HCT116 (cell line): ENCODE results near the gene ELOB. TPM values are rescaled to one million over a fixed set of nuclear protein-coding genes. Genes with fewer than 3 reads are reported as not detected.

Experiments used
- ATAC-seq: fragments of 200-7000 bp; cut with Tn5 transposase; 2 replicates; pipeline ENCODE4 v1.9.1; 2020; ENCODE audit warnings: mild to moderate bottlenecking, moderate library complexity
- BruUV-seq: library from RNA; stranded (reverse); fragments of 400-500 nt; replicated peaks from 2 replicates; lab custom pipeline; 2021; lab: Mats Ljungman, UMichigan
- CTCF ChIA-PET: fragments of 300-600 bp; sonication (Branson Sonifier 250); formaldehyde crosslinking; loops from one replicate; lab custom pipeline; 2021; ENCODE audit warnings: antibody characterized with exemption; lab: Charles Lee
- POLR2A ChIA-PET: fragments of 300-600, 350-600 bp; sonication (Branson Sonifier 250); formaldehyde crosslinking; loops from one replicate; lab custom pipeline; 2021; ENCODE audit warnings: antibody characterized with exemption; lab: Charles Lee
- RAD21 ChIA-PET, 2 experiments: fragments of 300-600 bp; sonication (Branson Sonifier 250); formaldehyde crosslinking; loops; one replicate each; lab custom pipeline; 2023; ENCODE audit warnings: low total read pairs in 2 of 2; ENCODE audit not compliant: uncharacterized antibody in 2 of 2, unreplicated experiment in 2 of 2, low non-redundant PET in 1 of 2; lab: Charles Lee
- DNase-seq: peaks from one replicate; pipeline ENCODE4 v3.0.0-alpha.2; 2010; ENCODE audit warnings: low read depth, low spot score
- H2AFZ ChIP-seq: fragments of 200-600 bp; shearing (Covaris generic), sonication (generic); 2 replicates; pipeline ENCODE4 v1.6.1; 2017; ENCODE audit warnings: low read depth, mixed run types, mixed read lengths, antibody characterized with exemption, low read length; ENCODE audit not compliant: poor library complexity, severe bottlenecking
- H3K27ac ChIP-seq: 2 replicates; pipeline ENCODE4 v1.5.1; 2012; ENCODE audit warnings: low read depth, low read length
- H3K27me3 ChIP-seq: fragments of 200-600 bp; sonication (generic); 2 replicates; pipeline ENCODE4 v1.6.1; 2016; ENCODE audit warnings: mixed run types, low read length, mixed read lengths; ENCODE audit not compliant: insufficient read depth
- H3K36me3 ChIP-seq, 2 experiments: fragments of 200-500 bp in 1 of 2; fragments of 200-600 bp in 1 of 2; sonication (Bioruptor generic) in 1 of 2; sonication (generic) in 1 of 2; 2 replicates each; pipeline versions ENCODE4 v1.5.1 to v1.6.1; 2014 to 2016; ENCODE audit warnings: low read length in 2 of 2, inconsistent platforms in 1 of 2, mixed read lengths in 1 of 2, mixed run types in 1 of 2; ENCODE audit not compliant: insufficient read depth in 2 of 2, control insufficient read depth in 1 of 2
- H3K4me1 ChIP-seq, 2 experiments: fragments of 200-600 bp in 1 of 2; sonication (generic) in 1 of 2; 2 replicates each; pipeline versions ENCODE4 v1.5.1 to v1.6.1; 2012 to 2017; ENCODE audit warnings: low read length in 2 of 2, inconsistent platforms in 1 of 2, mild to moderate bottlenecking in 1 of 2, mixed read lengths in 1 of 2, mixed run types in 1 of 2, moderate library complexity in 1 of 2; ENCODE audit not compliant: insufficient read depth in 2 of 2, control insufficient read depth in 1 of 2
- H3K4me2 ChIP-seq: fragments of 200-600 bp; sonication (generic); 2 replicates; pipeline ENCODE4 v1.6.1; 2017; ENCODE audit warnings: mixed run types, low read length, mixed read lengths
- H3K4me3 ChIP-seq, 2 experiments: fragments of 200-600 bp in 1 of 2; sonication (generic) in 1 of 2; replicated peaks in 1 of 2; 2 replicates each; pipeline ENCODE4 v1.5.1; 2011 to 2016; ENCODE audit warnings: low read length in 2 of 2, control low read depth in 1 of 2, low read depth in 1 of 2, mild to moderate bottlenecking in 1 of 2, mixed read lengths in 1 of 2, mixed run types in 1 of 2
- H3K79me2 ChIP-seq: fragments of 200-600 bp; sonication (generic); 2 replicates; pipeline ENCODE4 v1.6.1; 2017; ENCODE audit warnings: mild to moderate bottlenecking, mixed run types, low read length, moderate library complexity, mixed read lengths; ENCODE audit not compliant: insufficient read depth
- H3K9ac ChIP-seq: fragments of 200-600 bp; sonication (generic); 2 replicates; pipeline ENCODE4 v1.6.1; 2016; ENCODE audit warnings: low read length, mixed read lengths
- H3K9me2 ChIP-seq: fragments of 200-600 bp; sonication (generic), shearing (Covaris generic); 2 replicates; pipeline ENCODE4 v1.6.1; 2017; ENCODE audit warnings: mixed run types, mild to moderate bottlenecking, moderate library complexity; ENCODE audit not compliant: insufficient read depth
- H3K9me3 ChIP-seq, 2 experiments: fragments of 200-500 bp in 1 of 2; fragments of 200-600 bp in 1 of 2; sonication (Bioruptor generic) in 1 of 2; sonication (generic) in 1 of 2; 2 replicates each; pipeline ENCODE4 v1.6.1; 2014 to 2017; ENCODE audit warnings: low read length in 2 of 2, mixed read lengths in 2 of 2, inconsistent platforms in 1 of 2, low read depth in 1 of 2, mild to moderate bottlenecking in 1 of 2, mixed run types in 1 of 2, moderate library complexity in 1 of 2; ENCODE audit not compliant: control insufficient read depth in 1 of 2, insufficient read depth in 1 of 2
- H4K20me1 ChIP-seq: fragments of 200-600 bp; sonication (generic), shearing (Covaris generic); 2 replicates; pipeline ENCODE4 v1.6.1; 2017; ENCODE audit warnings: mixed run types, mild to moderate bottlenecking, moderate library complexity; ENCODE audit not compliant: insufficient read depth
- CBX3 ChIP-seq: IDR thresholded peaks from 2 replicates; pipeline ENCODE4 v1.6.1; 2012; ENCODE audit warnings: low read depth
- CEBPB ChIP-seq: IDR thresholded peaks from 2 replicates; pipeline ENCODE4 v1.6.1; 2012; ENCODE audit warnings: low read depth
- EGR1 ChIP-seq: IDR thresholded peaks from 2 replicates; pipeline ENCODE4 v1.6.1; 2012; ENCODE audit warnings: low read depth
- ELF1 ChIP-seq: IDR thresholded peaks from 2 replicates; pipeline ENCODE4 v1.6.1; 2012; ENCODE audit warnings: low read depth, borderline replicate concordance
- EZH2phosphoT487 ChIP-seq: fragments of 200-600 bp; IDR thresholded peaks from 2 replicates; pipeline ENCODE4 v1.6.1; 2018; ENCODE audit warnings: antibody characterized with exemption, borderline replicate concordance
- FOSL1 ChIP-seq: IDR thresholded peaks from 2 replicates; pipeline ENCODE4 v1.6.1; 2012; ENCODE audit warnings: low read depth
- JUND ChIP-seq: IDR thresholded peaks from 2 replicates; pipeline ENCODE4 v1.6.1; 2012
- POLR2A ChIP-seq: IDR thresholded peaks from 2 replicates; pipeline ENCODE4 v1.7.0; 2011; ENCODE audit warnings: borderline replicate concordance; ENCODE audit not compliant: insufficient read depth, insufficient read length; ENCODE audit errors: extremely low read depth
- POLR2AphosphoS5 ChIP-seq: IDR thresholded peaks from 2 replicates; pipeline ENCODE4 v1.6.1; 2011; ENCODE audit warnings: mild to moderate bottlenecking, low read depth, low read length, moderate library complexity
- RAD21 ChIP-seq: IDR thresholded peaks from 2 replicates; pipeline ENCODE4 v1.6.1; 2012; ENCODE audit warnings: low read depth, mild to moderate bottlenecking
- REST ChIP-seq: IDR thresholded peaks from 2 replicates; pipeline ENCODE4 v1.6.1; 2012; ENCODE audit warnings: low read depth
- SIN3A ChIP-seq: IDR thresholded peaks from 2 replicates; pipeline ENCODE4 v1.6.1; 2012; ENCODE audit warnings: low read depth
- SRF ChIP-seq: IDR thresholded peaks from 2 replicates; pipeline ENCODE4 v1.6.1; 2012; ENCODE audit warnings: low read depth
- TCF7L2 ChIP-seq: IDR thresholded peaks from 2 replicates; pipeline ENCODE4 v1.7.0; 2011; ENCODE audit warnings: borderline replicate concordance, inconsistent platforms; ENCODE audit not compliant: insufficient read depth, insufficient read length; ENCODE audit errors: extremely low read depth
- ZFX ChIP-seq: fragments of 450-650 bp; IDR thresholded peaks from 2 replicates; pipeline ENCODE4 v1.6.1; 2017
- ZNF274 ChIP-seq: fragments of 200-500 bp; sonication (Bioruptor generic); IDR thresholded peaks from 2 replicates; pipeline ENCODE4 v1.6.1; 2014; ENCODE audit warnings: mild to moderate bottlenecking, low read depth, low read length, inconsistent platforms
- intact Hi-C: fragments of 100-400 bp; cut with micrococcal nuclease; formaldehyde crosslinking; loops from 2 replicates; pipeline ENCODE4 v1.10.0; 2022
- total RNA-seq: library from RNA; stranded (reverse); gene quantifications from one replicate; pipeline ENCODE4 v1.2.1, GENCODE V29; 2021; ENCODE audit not compliant: unreplicated experiment
- TF ChIP-seq, protein P1 (sequence below): IDR thresholded peaks from 2 replicates; pipeline ENCODE4 v1.6.1; 2012

Gene ELOB
- total RNA-seq, 1 experiment from 2014 or later = 239 TPM

DNA sequence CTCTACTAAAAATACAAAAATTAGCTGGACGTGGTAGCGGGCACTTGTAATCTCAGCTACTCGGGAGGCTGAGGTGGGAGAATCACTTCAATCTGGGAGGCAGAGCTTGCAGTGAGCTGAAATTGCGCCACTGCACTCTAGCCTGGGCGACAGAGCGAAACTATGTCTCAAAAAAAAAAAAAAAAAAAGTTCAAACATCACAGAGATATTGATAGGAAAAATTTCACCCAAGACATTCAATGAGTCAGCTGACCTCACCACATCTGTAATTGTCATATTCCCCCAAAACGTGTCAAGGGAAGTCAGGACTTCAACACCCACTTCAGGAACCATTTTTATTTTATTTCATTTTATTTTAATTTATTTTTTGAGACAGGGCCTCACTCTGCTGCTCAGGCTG, 49.0 kb downstream of the ELOB start (continued):
- TF ChIP-seq EZH2phosphoT487 = no peak
- TF ChIP-seq TCF7L2 = no peak
- no peak for TF ChIP-seq ELF1
- no peak for TF ChIP-seq RAD21
- TF ChIP-seq CBX3 = no peak
- no peak for TF ChIP-seq POLR2AphosphoS5
- TF ChIP-seq SRF = no peak

- no peak for TF ChIP-seq RAD21
- no peak for TF ChIP-seq CEBPB
- Histone ChIP-seq H3K9me3 (no peaks in the 10 kb centered on the region), H4K20me1 (no peaks in the 10 kb centered on the region), H2AFZ (no peak overlapping the region), H3K36me3 (no peaks in the 10 kb centered on the region), H3K79me2 (no peaks in the 10 kb centered on the region), H3K27me3 (no peaks in the 10 kb centered on the region), H3K9ac (no peak overlapping the region), H3K4me2 (no peak overlapping the region), H3K4me3 (no peak overlapping the region), H3K4me1 (peaks cover 17 to 19% of the 10 kb centered on the region in 2 experiments), H3K27ac (no peak overlapping the region), H3K9me2 (no peaks in the 10 kb centered on the region)
- DNase-seq (no peak), ATAC-seq (no peak)
- intact Hi-C loops = no loop called here
- no TSS peak for BruUV-seq
- ChIA-PET RAD21 (no interaction called here), CTCF (no interaction called here), POLR2A (no interaction called here)
Observed at GRCh38 chr16:2726923-2727322, 50.2 kb downstream of the ELOB start.

- H3K9me3 ChIP-seq = no peaks in the 10 kb centered on the region
- no peaks in the 10 kb centered on the region for H3K79me2 ChIP-seq
- CTCF ChIA-PET = no interaction called here
- POLR2A ChIA-PET = no interaction called here
- H4K20me1 ChIP-seq = no peaks in the 10 kb centered on the region
- no peak overlapping the region for H3K4me2 ChIP-seq
- DNase-seq (no peak), ATAC-seq (no peak)
- no peaks in the 10 kb centered on the region for H3K27me3 ChIP-seq
- H3K9ac ChIP-seq = no peak overlapping the region
- intact Hi-C loops = no loop called here
- H3K4me3 ChIP-seq = no peak overlapping the region
- H3K4me1 ChIP-seq = peaks cover 26 to 32% of the 10 kb centered on the region in 2 experiments
- no peaks in the 10 kb centered on the region for H3K36me3 ChIP-seq
- no peaks in the 10 kb centered on the region for H3K9me2 ChIP-seq
- RAD21 ChIA-PET = no interaction called here
- H3K27ac ChIP-seq = no peak overlapping the region
- H2AFZ ChIP-seq = no peak overlapping the region
- BruUV-seq = no TSS peak
- TF ChIP-seq SIN3A = no peak
- no peak for TF ChIP-seq JUND
- TF ChIP-seq, protein P1, sequence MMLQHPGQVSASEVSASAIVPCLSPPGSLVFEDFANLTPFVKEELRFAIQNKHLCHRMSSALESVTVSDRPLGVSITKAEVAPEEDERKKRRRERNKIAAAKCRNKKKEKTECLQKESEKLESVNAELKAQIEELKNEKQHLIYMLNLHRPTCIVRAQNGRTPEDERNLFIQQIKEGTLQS = no peak
- no peak for TF ChIP-seq RAD21
- no peak for TF ChIP-seq FOSL1
- no peak for TF ChIP-seq EGR1
- no peak for TF ChIP-seq ZNF274
- no peak for TF ChIP-seq TCF7L2
- no peak for TF ChIP-seq CEBPB
- no peak for TF ChIP-seq ZFX
- TF ChIP-seq EZH2phosphoT487 = no peak
- TF ChIP-seq POLR2A = no peak
- TF ChIP-seq POLR2AphosphoS5 = no peak
- no peak for TF ChIP-seq ELF1
- no peak for TF ChIP-seq REST
Observed at GRCh38 chr16:2724816-2725348, 52.2 kb downstream of the ELOB start.
